Non-pigmented ciliary epithelial cell (primary cell): ENCODE data around the gene GRAP.

ENCODE experiments used
- DNase-seq: peaks from one replicate; pipeline ENCODE4 v3.0.0-alpha.2; 2010; ENCODE audit warnings: low read depth

Gene GRAP

GRCh38 chr17:19002805-19003542 is 43.8 kb downstream of the GRAP start:
- DNase-seq, result no peak

GRCh38 chr17:19001907-19002590 is 44.7 kb downstream of the GRAP start:
- no peak for DNase-seq

GRCh38 chr17:19000531-19001325 is 46.0 kb downstream of the GRAP start:
- DNase-seq, result no peak

- no peak for DNase-seq
These were observed 46.8 kb downstream of the GRAP start for GRCh38 chr17:18999911-19000310.

- DNase-seq, result no peak
These were observed 47.4 kb downstream of the GRAP start for GRCh38 chr17:18999394-18999793.

- no peak for DNase-seq
These were observed 49.0 kb downstream of the GRAP start for GRCh38 chr17:18997650-18998196.

GRCh38 chr17:18996458-18996857 is 50.3 kb downstream of the GRAP start:
- no peak for DNase-seq

- DNase-seq, result no peak
These were observed 51.5 kb downstream of the GRAP start for GRCh38 chr17:18995220-18995619.

GRCh38 chr17:18994631-18995030 is 52.1 kb downstream of the GRAP start:
- DNase-seq, result no peak

- no peak for DNase-seq
These were observed 52.7 kb downstream of the GRAP start for GRCh38 chr17:18993905-18994526.

GRCh38 chr17:18992454-18993130 is 54.2 kb downstream of the GRAP start:
- no peak for DNase-seq

- DNase-seq, result no peak
These were observed 55.0 kb downstream of the GRAP start for GRCh38 chr17:18991531-18992315.

GRCh38 chr17:18990331-18990730 is 56.4 kb downstream of the GRAP start:
- DNase-seq, result no peak

- DNase-seq, result no peak
These were observed 58.1 kb downstream of the GRAP start for GRCh38 chr17:18988546-18989173.

- DNase-seq, result no peak
These were observed 58.8 kb downstream of the GRAP start for GRCh38 chr17:18987862-18988545.

GRCh38 chr17:18987230-18987610 is 59.5 kb downstream of the GRAP start:
- no peak for DNase-seq

GRCh38 chr17:18986541-18987229 is 60.1 kb downstream of the GRAP start:
- no peak for DNase-seq

GRCh38 chr17:18985475-18985874 is 61.3 kb downstream of the GRAP start:
- no peak for DNase-seq
